Skeletal muscle cell (primary cell): ENCODE measurements around the gene LANCL2.

Source experiments
- DNase-seq: peaks from one replicate; pipeline ENCODE4 v3.0.0-alpha.2; 2010; ENCODE audit warnings: low read depth
- H3K4me3 ChIP-seq: 2 replicates; pipeline ENCODE4 v1.5.1; 2011; ENCODE audit warnings: low read depth, mild to moderate bottlenecking, control low read depth, low read length, moderate library complexity

The LANCL2 gene

DNA sequence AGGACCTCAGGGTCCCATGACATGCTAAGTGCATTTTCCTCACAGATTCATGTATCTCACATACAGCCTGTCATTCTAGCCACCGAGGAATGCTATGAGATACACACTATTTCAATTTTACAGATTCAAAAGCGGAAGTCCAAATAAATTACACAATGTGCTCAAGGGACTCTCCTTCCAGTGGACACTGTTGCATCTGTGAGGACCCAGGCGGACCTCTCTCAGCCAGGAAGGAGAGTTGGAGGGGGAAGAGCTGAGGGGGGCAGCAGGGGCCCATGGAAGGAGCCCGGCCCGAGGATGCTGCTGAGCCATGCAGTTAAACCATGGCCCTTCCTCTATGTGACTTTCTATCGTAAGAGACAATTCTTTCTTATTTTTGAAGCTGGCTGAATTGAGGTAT, 113.6 kb downstream of the LANCL2 start:
- no peak overlapping the region for H3K4me3 ChIP-seq
- no peak for DNase-seq

DNA sequence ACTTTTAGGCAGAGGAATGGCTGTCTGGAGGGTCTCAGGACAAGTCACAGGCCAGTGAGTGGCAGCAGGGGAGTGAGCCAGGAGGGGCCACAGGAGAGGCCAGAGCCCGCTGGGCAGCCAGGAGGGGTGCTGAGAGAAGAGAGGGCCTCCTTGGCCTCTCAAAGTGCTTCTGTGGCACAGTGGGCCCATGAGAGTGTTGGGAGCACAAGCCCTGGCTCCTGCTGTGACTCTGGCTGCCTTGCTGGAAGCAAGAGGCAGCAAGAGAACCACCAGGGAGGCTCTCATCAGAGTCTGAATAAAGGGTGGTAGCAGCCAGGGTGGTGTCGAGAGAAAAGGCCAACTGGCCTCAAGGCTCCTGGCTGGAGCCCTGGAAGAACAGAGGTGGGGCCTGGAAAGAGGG, 116.0 kb downstream of the LANCL2 start:
- H3K4me3 ChIP-seq, result no peak overlapping the region
- no peak for DNase-seq

DNA sequence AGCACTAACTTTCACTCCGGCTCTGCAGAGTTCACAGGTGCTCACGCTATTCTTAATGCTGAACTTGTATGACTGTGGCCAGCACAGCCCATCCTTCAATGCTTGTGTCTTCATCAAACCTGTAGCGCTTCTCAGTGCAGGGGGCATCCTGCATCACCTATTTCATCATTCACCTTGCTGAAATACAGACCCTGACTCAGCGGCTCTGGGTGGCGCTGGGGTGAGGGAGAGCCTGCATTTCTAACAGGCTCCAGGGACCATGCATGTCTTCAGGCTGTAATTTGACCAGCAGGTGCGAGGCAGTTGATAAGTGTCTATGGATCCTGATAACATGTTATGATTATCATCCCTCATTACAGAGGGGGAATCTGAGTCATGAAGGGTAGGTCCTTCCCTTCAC, 117.9 kb downstream of the LANCL2 start:
- DNase-seq, result no peak
- no peak overlapping the region for H3K4me3 ChIP-seq
